Measurements from ENCODE around the gene EFS.

Gene EFS

DNA sequence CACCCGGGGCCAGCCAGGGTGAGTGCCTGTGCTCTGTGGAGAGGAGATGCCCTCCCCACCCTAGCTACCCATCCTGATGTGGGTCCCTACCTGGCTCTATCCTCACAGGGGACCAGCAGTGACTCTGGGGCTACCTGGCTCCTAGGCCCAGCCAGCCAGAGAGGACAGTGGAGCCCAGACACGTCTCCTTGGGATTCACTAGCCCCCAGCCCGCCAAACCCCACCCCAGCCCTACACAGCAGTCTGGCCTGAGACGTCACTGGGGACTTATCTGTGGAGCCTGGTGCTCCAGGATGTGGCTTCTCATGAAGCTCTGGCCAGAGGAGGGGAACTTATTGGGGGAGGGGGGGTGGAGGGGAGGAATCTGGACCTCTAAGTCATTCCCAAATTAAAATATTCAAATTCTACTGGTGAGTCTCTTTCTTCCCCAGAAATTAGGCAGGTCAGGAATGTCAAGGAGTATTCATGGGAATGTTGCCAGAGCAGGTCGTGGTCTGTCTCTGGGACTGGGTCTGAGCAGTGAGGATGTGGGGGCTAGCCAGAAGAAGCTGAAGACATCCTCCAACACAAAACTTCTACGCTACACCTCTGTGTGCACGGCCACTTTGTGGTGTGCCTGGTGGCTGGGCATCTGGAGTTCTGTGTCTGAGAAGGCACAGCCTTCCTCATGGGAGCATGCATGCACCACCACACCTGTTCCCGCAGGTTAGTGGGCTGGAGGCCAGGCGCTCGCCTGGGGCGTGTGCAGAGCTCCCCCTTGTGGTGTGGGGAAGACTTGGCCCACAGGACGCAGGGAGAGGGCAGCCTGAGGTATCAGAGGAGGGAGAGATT, 14.6 kb upstream of the EFS start:
- peak; percentile 40 to 59 for DNase-seq (ENCODE audit: low read depth in 2 of 2)

DNA sequence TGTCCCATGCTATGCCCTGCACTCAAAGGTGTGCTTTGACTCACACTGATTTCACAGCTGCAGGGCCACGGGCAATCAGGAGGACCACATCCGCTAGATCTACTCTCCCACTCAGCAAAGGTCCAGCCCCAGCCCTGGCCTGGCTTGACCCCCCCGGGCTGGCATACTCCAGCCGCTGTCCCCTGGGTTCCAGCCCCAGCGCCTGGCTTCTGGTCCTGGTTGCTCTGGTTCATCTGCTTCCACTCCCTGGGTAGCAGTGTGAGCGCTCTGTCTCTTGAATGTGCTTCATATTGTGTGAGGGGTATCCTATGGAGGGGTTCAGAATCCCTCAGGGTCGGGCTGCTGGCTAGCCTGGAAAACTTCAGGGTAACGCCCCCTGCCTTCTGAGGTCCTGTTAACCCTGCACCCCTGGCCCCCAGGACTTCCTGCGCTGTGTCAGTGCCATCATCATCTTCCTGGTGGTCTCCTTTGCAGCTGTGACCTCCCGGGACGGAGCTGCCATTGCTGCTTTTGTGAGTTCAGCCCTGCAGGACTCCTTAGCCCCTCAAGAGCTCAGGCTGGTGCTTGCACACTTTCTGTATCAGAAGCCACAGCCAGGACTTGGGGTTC, 13.7 kb upstream of the EFS start:
- DNase-seq (ENCODE audit: low read depth in 2 of 2): no peak

DNA sequence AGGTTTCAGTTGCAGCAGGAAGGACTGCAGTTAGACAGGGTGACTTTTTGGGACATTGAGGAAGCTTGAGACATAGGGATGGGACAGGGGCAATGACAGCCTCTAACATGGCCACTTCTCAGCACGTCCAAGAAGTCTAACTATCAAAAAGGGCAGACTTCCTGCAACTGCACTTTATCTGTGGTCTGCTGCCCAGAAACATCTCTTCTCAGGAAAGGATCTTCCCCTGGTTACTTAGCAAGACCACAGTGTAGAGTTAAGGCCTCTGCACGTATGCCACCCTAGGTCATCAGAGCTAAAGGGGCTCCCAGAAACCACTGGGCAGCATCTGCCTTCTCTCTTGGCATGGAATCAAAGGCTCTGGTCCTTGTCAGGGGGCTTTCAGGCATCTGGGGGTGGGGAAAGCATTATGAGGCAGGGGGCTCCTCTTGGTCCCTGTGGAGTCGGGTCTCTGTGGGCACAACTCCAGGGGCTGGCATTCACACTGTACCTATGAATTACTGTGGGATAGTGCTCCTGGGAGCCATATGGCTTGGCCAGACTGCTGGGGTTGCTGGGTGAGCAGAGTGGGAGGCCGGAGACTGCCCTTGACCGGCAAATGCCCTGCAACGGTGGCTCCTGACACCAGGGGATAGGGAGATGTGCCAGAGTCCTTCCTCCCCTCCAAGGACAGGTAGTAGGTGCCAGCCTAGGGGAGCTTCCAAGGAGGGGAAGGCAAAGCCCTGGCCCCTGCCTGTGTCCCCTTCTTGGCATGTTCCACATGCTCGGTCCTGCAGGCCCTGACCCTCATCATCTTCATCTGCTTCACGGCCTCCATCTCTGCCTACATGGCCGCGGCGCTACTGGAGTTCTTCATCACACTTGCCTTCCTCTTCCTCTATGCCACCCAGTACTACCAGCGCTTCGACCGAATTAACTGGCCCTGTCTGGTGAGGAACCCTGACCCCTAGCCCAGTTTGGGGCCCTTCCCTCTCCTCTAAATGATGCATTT, 12.9 kb upstream of the EFS start:
- no peak for DNase-seq (ENCODE audit: low read depth in 2 of 2)

DNA sequence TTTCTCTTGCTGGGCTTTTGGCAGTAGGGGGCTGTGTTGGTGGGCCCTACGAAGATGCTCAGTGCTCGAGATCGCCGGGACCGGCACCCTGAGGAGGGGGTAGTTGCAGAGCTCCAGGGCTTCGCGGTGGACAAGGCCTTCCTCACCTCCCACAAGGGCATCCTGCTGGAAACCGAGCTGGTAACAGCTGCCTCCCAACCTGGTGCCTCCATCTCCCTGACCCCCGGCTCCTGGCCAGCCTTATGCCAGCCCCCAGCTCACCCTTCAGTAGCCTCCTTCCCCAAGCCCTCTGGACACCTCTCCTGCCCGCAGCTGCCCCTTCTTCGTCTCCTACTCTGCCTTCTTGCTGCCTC, 12.2 kb upstream of the EFS start:
- DNase-seq (ENCODE audit: low read depth in 2 of 2): no peak

DNA sequence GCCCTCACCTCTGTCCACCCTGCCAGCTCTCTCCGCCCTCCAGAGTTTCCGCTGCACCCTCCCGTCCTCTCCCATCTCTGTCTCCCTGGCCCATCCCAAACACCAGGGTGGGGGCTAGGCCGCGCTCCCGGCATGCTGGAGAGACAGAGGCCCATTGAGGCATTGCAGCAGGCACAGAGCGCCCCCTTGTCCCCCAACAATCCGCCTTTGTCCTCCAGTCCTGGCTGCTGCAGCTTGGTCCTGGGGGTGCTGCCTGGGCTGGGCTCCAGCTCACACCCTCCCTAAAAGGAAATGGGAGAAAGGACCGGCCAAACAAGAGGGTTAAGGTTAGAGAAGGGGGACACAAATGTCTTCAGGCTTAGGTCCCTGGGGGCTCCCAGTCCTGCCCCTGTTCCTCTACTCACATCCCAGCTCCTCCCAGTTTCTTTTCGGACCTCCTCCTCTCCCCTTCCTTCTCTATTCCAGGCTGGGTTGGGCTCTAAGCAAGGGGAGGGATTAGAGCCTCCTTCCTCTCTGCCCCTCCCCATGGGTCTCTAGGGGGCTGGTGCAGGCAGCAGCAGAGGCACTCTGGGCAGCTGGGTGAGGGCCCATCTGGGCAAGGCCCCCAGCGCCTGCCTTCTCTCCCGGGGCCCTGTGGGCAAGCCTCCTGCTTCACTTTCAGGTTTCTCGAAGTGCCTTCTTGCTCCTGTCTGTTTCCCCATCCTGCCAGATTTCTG, 11.7 kb upstream of the EFS start, which contains the start of gene CMTM5:
CMTM5 (plus strand) TSS at position 565 of the 716 bp plus-strand sequence. CDS start 206 bp downstream, outside the sequence.
- no peak for DNase-seq (ENCODE audit: low read depth in 2 of 2)

DNA sequence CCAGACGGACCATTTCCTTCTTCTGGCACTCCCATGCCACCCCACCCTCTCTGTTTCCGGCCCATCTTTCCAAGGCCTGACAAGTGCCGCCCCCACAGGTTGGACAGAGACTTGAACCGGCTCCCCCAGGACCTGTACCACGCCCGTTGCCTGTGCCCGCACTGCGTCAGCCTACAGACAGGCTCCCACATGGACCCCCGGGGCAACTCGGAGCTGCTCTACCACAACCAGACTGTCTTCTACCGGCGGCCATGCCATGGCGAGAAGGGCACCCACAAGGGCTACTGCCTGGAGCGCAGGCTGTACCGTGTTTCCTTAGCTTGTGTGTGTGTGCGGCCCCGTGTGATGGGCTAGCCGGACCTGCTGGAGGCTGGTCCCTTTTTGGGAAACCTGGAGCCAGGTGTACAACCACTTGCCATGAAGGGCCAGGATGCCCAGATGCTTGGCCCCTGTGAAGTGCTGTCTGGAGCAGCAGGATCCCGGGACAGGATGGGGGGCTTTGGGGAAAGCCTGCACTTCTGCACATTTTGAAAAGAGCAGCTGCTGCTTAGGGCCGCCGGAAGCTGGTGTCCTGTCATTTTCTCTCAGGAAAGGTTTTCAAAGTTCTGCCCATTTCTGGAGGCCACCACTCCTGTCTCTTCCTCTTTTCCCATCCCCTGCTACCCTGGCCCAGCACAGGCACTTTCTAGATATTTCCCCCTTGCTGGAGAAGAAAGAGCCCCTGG, 10.7 kb upstream of the EFS start:
- DNase-seq (ENCODE audit: low read depth in 2 of 2): no peak

DNA sequence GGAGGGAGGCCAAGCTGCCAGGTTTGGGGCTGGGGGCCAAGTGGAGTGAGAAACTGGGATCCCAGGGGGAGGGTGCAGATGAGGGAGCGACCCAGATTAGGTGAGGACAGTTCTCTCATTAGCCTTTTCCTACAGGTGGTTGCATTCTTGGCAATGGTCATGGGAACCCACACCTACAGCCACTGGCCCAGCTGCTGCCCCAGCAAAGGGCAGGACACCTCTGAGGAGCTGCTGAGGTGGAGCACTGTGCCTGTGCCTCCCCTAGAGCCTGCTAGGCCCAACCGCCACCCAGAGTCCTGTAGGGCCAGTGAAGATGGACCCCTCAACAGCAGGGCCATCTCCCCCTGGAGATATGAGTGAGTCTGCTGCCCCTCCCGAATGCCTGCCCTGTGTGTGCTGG, 8.1 kb upstream of the EFS start:
- no peak for DNase-seq (ENCODE audit: low read depth in 2 of 2)

DNA sequence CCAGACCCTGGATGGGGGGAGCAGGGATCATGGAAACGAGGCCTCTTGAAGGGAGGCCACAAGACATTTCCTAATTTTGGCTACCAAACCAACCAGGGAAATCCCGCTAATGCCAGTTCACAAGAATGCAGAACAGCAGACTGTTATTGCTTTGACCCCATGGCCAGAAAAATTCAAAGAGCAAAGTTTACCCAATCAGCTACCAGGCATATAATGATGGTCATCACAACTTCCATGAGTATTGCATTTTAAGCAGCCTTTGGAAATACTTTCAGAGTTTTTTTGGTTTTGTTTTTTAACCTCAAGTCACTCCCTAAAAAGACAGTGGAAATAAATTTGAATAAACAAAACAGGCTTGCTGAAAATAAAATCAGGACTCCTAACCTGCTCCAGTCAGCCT, 7.5 kb upstream of the EFS start, which contains the start of gene IL25:
IL25 (plus strand) TSS at position 301 of the 400 bp plus-strand sequence.
- DNase-seq (ENCODE audit: low read depth in 2 of 2): no peak

DNA sequence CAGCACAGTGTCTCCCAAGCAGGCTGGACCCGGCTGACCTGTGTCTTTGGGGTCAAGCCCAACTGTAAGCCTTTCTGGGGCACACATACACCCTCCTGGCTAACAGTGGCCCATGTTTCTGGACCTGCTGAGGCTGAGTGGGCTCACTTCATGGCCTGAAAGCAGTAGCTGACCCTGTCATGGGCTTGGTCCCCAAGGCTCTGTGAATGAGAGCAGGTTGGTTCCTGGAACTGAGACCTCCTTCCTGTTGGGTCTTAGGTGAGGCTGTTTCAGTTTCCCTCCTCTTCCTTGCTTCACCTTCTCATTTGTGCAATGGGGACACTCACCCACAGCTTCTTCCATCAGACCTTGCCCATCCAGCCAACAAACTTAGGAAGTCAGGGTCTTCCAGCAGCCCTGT, 6.9 kb upstream of the EFS start:
- no peak for DNase-seq (ENCODE audit: low read depth in 2 of 2)

DNA sequence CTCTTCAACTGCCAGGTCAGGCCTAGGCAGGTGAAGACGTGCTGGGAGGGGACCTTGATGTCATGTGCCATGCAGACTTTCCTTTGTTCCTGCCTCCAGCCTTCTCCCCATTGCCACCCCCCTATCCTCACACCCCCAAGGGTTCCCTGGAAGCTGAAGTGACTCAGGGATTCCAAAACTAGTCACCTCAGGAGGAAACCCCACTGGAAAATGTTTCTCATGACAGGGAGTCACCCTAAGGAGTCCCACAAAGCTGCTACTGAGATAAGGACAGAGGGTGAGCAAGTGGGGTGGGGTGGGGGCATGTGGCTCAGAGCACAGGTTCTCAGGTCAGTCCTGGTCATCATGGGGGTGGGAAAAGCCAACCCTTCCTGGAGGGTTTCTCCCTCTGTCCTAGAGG, 5.2 kb upstream of the EFS start:
- no peak for DNase-seq (ENCODE audit: low read depth in 2 of 2)

DNA sequence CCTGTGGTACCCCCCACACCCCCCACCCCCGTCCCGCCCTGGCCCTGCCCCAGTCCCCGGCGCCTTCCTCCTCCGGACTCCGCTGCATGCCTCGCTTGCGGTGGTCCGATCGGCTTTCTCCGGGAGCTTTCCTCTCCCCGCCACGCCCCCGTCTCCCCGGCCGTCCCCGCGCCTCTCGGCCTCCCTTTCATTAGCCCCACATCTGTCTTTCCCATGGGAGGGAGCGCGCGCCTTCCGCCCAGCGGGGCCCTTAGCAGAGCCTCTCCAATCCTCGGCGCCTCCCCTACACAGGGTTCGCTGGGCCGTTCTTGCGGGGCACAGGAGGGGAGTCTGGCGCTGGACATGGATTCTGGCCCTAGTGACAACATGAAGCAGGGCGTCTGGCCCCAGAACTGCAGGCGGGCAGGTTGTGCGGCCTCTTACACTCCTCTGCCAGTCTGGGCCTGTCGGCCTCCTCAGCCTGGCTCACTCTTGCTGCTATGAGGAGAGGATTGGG, 1.5 kb upstream of the EFS start:
- DNase-seq (ENCODE audit: low read depth in 2 of 2): no peak

DNA sequence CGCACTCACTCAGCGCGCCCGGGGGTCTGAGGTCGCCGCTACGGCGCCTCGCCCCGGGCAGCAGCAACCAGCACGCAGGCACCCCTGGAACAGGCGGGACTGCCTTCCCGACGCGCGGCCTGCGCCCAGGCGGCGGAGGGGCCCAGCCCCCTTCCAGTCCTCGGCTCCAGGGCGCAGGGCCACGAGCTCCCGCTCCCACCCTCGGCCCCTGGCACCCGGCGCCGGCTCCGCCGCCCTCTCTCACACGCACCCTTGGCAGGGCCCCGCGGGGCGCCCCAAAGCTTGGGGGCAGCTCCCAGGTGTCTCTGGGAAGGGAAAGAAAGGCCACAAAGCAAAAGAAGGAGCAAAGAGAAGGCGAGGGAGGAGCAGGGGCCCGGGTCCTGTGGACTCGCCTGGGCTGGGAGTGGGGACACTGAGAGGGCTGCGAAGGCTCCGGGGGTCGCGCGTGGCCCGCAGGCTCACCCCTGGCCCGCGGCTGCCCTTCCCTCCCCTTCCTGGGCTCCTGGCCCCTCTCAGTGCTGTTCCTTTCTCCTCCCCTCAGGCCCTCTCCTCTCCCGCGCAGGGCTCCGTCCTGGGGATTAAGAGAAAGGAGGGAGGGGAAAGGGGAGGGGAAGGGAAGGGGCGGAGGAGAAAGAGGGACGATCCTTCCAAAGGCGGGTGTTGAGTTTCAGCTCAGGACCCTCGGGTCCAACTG, 907 bp upstream of the EFS start:
- DNase-seq (ENCODE audit: low read depth in 2 of 2): no peak

DNA sequence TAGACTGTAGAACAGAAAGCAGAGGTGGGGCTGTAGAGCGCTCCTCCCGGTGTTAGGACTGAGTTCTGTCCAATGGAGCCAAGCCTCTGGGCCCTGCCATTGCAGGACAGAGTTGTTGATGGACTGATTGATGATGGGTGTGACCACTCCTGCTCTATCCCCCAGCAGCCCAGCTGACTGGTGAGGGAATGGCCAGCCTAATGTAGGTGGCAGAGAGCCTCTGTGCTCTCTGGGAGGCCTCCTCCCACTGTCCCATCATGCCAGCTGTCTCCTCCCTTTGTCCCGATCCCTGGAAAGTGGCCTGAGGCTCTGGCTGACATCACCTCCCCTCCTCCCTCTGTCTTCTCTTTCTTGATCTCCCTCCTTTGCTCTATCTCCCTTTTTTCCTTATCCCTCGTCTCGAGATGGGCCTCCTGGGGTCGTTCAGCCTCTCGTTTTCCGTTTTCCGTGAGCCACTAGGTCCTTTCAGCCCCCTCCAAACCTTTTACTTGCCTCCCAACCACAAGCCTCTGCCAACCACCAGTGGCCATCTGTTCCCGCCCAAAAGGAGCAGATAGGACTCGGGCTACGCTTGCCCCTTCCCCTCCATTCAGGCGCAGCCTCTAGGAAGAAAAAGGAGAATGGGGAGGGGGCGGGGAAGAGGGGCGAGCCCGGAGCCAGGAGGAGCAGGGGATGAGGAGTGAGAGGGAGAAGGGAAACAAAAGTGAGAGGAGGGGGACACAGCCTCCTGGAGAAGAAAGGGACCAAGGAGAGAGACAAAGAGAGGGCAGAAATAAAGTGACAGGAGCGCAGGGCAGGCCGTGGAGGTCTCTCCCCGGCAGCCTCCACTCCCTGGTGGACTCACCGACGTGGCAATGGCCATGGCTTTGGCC, 572 bp downstream of the EFS start:
- no peak for DNase-seq (ENCODE audit: low read depth in 2 of 2)

DNA sequence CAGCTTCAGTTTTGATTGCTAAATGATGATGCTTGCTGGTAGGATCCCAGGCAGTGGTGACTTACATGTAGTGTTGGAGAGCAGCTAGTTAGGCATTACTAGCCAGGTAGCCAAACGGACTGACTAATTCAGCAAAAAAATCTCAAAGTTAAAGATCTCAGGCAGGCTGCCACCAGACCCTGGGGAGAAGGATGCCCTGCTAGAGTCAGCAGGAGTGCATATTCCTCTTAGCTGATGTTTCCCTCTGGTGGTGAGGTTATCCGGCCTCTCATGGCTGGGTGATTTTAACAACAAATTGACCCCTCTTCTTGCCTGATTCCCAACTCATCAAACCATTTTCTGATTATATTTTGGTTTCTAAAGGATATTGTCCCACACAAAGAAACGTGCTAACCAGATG, 2.8 kb downstream of the EFS start:
- DNase-seq (ENCODE audit: low read depth in 2 of 2): no peak

DNA sequence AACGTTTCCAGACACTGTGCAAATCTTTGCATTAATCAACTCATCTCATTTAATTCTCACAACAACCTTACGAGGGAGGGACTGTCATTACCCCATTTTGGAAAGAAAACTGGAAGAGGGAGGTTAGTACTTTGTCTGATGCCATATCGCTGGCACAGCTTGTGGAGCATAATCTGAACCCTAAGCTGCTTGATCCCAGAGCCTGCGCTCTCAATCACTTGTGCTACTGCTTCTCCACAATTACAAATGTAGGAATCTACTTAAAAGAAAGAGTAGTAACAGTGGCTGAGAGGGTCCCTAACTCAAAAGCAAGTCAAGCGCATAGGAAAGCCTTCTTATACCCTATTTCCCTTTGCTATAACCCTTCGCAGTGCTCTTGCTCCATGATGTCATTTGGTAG, 3.2 kb downstream of the EFS start:
- DNase-seq (ENCODE audit: low read depth in 2 of 2): no peak

DNA sequence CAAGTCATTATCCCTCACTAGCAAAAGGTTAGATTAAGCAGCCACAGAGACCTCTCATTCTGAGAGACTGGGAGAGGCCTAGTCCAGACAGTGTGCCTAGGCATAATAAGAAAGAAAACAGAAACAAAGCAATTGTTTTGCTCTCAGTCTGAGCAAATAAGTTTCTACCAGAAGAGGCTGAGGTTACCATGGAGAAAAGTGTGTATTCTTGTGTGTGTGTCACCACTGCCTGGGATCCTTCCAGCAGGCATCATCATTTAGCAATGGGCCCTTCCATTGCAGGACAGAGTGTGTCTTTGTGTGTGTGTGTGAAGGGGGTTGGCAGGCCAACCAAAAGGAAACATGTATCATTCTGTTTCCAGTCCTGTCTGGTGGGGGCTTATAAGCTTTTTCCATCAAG, 3.7 kb downstream of the EFS start:
- no peak for DNase-seq (ENCODE audit: low read depth in 2 of 2)

DNA sequence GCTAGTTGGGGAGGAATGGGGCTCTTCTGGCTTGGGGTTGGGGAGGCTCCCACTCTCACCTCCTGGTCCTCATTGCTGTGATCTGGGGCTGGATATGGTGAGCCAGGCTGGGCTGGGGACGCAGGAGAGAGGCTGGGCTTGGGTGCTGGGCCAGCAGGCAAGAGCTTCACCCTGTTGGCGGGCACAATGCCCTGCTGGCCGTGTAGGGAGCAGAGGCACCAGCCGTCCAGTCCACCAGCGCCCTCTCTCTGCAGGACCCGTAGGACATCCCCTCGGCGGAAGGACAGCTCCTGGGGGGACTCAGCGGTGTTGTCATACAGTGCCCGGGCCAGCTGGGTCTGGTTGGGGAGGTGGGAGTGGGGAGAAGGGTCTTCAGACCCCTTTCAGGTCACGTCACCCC, 4.5 kb downstream of the EFS start:
- DNase-seq (ENCODE audit: low read depth in 2 of 2): no peak

DNA sequence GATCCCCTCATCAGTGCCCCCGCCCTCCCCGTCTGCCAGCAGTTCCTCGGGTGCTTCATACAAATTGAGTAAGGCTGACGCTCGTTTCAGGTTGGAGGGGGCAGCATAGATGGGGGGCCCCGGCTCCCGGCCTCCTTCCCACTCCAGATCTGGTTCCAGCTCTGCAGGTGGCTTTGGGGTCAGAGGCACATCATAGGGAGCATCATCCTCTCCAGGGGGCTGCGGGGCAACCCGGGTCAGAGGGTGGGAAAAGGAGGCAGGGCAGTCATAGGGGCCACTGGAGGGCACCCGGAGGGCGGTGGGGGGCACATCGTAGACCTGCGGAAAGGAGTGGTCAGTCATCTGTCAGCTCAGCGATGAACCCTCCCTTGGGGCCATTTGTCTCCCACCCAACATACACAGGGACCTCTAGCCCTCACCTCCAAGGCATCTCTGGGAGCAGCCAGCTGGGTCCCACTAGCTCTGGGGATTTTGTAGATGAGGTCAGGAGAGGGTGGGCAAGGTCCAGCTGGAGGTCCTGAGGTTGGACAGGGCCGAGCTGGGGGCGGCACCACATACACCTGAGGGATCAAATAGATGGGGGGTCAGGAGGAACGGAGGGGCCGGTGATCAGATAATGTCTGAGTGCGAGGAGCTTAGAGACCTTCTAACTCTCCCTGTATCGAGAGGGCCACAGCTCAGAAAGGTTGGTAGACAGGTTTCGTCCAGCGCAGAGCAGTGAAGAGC, 5.1 kb downstream of the EFS start:
- no peak for DNase-seq (ENCODE audit: low read depth in 2 of 2)

Measured in stimulated activated CD4-positive, alpha-beta T cell treated with anti-CD3 and anti-CD28 coated beads, Interleukin-15, amount 100 ng/mL, for 48 hours (primary cell).